GM21576 (cell line): ENCODE results near the gene WBP2.
"Not testable (repeated sequence)": the region's sequence is repeated elsewhere in the genome, so short reads cannot be mapped to it uniquely, and the experiment has no call there.

Source experiments
- ATAC-seq: cut with Tn5 transposase; IDR thresholded peaks from one replicate; pipeline ENCODE4 v1.9.1; 2021; ENCODE audit warnings: mild to moderate bottlenecking, moderate library complexity; ENCODE audit not compliant: unreplicated experiment

Gene WBP2

DNA sequence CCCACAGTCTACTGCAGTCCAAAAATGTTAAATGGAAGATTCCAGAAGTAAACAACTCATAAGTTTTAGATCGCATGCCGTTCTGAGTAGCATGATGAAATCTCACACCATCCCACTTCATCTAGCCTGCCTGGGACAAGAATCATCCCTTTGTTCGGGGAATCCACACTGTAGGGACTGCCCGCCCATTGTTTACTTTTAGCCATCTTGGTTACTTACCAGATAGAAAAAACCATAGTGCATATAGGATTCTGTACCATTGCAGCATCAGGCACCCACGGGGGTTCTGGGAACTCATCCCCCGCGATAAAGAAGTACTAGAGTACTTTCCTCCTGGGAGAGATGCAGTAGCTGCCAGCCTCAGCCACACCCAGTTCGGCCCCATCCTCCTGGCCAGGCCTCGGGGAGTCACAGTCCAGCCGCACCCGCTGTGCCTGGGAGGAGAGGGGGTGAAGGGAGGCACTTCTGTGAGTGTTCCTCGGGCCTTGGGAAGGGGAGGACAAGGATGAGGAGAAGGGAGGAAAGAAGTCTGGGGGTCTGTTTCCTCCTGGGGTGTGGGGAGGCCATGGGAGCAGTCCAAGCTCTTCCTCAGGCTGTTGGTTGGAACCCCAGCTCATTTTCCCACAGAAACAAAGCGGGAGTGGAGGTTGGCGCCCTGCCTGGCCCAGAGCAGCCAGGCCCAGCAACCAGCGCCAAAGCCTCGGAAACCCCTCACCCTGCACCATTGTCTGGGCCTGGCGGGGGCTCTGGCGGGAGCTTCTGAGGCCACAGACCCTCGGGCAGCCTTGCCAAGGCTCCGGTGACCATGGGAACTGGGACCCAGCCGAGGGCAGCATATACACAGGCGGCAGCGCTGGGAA is 14.4 kb upstream of the WBP2 start:
- no peak for ATAC-seq

DNA sequence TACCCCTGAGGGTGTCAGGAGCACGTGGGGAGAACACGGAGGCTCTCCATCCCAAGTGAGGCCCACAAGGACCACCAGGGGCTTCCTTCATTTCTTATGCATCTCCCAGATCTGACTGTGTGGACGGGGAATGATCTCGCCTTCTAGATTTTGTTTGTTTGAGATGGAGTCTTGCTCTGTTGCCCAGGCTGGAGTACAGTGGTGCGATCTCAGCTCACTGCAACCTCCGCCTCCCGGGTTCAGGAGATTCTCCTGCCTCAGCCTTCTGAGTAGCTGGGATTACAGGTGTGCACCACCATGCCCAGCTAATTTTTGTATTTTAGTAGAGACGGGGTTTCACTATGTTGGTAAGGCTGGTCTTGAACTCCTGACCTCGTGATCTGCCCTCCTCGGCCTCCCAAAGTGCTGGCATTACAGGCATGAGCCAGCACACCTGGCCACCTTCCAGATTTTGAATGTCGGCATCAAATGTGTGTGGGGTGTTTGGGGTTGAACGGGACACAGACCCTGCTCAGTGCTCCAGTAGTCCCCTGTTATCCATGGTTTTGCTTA is 13.7 kb upstream of the WBP2 start:
- ATAC-seq = not testable (repeated sequence)

DNA sequence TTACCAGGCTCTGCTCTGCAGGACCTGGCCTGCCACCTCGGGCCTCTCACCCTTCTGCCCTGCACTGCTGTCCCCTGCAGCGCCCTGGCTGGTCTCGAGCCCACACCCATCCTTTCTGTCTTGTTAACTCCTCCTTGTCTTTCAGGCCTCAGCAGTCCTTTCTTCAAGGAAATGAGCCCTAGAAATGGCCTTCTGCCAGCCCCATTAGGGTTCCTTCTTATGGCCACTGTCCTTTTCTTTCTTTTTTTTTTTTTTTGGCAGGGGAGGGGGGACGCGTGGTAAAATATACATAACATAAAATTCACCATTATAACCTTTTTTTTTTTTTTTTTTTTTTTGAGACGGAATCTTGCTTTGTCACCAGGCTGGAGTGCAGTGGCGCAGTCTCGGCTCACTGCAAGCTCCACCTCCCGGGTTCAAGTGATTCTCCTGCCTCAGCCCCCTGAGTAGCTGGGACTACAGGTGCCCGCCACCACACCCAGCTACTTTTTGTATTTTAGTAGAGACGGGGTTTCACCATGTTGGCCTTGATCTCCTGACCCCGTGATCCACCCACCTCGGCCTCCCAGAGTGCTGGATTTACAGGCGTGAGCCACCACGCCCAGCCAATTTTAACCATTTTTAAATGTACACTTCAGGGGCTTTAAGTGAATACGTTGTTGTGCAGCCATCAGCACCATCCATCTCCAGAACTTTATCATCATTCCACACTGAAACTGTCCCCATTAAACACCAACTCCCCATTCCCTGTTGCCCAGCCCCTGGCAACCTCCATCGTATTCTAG is 10.5 kb upstream of the WBP2 start:
- not testable (repeated sequence) for ATAC-seq

DNA sequence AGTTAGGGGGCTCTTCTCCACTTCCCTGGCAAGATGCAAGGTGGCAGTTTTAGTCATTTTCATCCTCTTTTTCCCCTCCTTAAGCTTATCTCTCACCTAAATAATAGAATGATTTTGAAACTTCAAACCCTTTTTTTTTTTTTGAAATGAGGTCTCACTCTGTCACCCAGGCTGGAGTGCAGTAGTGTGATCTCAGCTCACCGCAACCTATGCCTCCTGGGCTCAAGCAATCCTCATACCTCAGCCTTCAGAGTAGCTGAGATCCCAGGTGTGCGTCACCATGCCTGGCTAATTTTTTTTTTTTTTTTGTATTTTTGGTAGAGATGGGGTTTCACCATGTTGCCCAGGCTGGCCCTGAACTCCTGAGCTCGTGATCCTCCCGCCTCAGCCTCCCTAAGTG is 9.8 kb upstream of the WBP2 start:
- peak; percentile 22 for ATAC-seq

DNA sequence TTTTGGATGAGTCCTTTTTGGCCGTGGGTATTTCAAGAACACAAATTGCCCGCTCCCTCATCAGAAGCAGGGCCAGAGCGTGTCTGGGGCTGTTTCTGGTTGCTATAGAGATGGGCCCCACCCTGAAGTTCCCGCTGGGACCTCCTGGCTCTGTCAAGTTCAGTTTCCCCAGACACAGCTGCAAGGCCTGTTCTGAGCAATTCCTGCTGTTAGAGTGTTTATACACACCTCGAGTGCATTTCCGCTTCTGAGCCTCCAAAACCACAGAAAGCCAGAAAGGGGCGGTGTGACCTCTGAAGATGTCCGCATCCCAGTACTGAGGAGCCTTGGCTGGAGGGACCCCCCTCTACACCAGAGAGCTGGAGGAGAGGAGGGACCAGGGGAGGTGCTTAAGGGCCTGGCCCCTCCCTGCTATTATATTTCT is 9.3 kb upstream of the WBP2 start:
- peak; percentile 79 for ATAC-seq

DNA sequence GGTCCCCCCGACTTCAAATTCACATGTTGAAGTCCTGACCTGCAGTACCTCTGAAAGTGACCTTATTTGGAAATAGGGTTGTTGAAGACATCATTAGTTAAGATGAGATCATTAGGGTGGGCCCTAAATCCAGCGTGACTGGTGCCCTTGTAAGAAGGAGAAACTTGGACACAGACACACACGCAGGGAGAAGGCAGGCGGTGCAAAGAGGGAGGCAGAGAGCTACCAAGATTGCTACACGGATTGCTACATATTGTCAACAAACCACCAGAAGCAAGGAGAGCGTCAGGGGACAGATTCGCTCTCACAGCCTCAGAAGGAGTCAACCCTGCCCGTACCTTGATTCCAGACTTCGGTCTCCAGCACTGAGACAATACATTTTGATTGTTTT is 6.8 kb upstream of the WBP2 start:
- ATAC-seq = no peak

DNA sequence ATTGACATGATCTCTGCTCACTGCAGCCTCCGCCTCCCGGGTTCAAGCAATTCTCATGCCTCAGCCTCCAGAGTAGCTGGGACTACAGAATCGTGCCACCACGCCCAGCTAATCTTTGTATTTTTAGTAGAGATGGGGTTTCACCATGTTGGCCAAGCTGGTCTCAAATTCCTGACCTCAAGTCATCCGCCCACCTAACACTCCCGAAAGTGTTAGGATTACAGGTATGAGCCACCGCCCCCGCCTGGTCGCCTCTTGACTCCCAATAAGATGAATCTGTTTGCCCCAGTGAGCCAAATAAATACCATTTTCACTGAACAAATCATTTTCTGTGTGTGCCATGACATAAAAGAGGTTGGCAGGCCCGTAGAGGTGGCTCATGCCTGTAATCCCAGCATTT is 4.2 kb upstream of the WBP2 start:
- ATAC-seq = not testable (repeated sequence)

DNA sequence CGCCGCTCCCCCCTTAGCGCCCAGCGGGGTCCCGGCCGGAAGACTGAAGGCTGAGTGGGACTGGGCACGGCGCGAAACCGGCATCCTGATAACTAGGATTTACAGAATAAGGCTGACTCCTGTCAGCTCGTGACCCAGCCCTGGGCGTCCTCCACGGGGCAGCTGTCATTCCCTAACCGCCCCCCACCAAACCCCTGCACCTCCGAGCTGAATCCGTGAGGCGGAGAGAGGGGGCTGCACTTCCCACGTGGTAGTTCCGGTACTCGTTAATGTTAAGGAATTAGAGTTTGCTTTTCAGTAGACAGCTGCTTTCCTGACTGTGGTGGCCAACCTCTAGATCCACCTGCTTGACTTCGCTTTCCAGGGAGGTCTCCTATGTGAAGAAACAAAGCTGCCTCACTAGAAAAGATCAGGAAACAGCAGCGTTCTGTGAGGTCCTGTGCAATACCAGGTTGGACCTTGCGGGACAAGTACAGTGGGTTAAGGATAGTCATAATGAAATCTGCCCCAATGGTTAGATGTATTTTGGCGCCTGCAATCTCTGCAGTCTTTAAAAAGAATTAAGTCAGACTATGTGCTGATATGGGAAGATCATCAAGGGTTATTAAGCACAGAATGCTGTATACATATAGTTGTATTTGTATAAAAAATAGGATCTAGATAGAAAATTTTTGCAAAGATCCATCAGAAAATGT is 1.1 kb upstream of the WBP2 start:
- peak; percentile 32 for ATAC-seq

DNA sequence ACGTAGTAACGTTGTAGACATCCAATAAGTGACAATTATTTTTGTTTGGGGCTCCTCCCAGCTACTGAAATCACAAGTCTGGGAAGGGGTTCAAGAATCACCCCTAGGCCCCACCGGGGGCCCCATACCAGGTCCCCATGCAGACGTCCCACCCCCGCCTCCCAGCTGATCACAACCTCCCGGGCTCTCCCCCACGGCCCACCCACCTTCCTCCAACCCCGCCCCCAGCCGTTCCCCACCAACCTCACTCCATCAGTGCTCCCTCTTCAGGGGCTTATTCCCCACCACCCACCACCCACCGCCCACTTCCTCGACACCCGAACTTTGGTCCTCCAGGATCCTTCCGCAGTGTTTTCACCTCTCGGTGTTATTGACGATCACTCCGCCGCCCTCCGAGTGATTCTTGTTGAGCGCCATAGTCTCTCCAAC is 240 bp downstream of the WBP2 start:
- ATAC-seq = no peak

DNA sequence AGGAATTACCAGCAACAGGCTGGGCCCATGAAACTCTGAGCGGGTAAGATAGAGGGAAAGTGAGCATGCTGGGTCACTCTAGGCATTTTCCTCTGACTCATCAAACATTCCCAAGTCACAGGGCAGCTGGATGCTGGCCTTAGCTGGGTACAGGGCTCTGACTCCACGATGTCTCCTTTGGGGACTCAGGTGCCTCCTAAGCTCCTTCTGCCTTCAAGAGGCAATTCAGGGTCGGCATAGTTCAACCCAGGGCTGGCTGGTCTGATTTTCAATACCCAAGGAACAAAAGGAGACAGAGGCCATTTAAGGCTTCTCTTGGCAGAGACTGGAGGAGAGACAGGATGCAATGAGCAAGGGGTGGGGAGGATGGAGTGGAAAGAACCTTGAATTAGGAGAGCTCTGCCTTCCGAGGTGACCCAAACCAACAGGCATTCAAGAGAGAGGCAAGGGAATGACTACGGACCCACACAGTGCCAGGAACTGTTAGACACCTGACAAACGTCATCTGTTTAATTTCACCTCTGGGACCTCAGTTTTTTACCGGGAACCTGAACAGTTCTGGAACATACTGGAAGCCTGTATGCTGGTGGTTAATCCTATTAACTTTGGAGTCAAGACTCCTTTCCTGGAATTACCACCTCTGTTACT is 910 bp downstream of the WBP2 start:
- ATAC-seq = no peak

DNA sequence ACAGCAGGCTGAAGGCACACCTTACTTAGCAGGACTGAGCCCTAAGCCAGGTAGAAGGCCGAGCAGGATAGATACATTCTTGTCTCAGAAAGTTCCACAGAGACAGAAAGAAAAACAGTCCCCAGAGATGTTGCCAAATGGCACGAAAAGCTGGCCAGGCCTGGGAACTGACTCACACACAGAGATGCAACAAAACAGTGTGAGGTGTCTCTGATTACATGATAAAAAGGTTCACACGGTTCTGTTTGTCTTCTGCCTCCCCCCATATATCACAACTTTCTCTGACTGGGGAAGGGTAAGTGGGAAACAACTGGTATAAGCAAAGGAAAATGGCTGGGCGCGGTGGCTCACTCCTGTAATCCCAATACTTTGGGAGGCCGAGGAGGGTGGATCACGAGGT is 1.7 kb downstream of the WBP2 start:
- ATAC-seq = no peak

DNA sequence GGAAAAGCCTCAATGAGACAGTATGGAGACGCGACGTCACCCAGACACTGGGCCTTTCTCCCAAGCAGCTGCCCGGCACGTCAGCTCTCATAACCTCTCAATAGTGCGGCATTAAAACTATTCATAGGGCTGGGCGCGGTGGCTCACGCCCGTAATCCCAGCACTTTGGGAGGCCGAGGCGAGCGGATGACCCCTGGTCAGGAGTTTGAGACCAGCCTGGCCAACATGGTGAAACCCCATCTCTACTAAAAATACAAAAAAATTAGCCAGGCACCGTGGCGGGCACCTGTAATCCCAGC is 3.5 kb downstream of the WBP2 start:
- ATAC-seq = not testable (repeated sequence)

DNA sequence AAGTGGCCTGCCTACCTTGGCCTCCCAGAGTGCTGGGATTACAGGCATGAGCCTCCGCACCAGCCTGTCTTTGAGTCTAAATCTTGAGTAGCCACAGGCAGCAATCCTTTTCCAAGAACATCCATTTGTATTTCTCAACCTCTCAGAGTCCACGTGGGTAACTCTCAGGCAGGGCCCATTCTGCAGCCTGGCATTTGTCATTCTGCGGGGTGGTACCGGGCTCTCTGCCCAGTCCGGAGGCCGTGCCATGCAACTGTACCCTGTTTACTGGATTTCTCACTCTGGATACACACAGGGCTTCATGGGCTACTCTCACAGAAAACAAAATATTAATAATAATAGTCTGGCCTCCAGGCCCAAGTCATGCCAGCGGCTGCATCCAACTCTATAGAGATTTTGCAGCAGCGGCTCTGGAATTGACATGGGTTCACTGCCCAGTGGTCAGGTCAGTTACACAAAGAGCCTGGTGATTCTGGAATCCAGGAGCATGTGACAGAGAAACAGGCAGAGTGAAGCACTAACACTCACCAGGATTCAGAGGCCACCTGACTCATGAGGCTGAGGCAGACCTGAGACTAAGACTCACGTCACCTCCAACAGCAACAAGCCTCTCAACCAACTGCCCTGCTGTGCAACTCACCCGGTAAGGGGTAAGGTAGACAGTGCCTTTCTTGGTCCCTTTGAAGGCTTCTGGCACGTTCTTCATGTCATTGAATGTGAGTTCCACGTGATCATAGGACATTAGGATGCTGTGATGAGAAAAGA is 4.0 kb downstream of the WBP2 start:
- no peak for ATAC-seq

DNA sequence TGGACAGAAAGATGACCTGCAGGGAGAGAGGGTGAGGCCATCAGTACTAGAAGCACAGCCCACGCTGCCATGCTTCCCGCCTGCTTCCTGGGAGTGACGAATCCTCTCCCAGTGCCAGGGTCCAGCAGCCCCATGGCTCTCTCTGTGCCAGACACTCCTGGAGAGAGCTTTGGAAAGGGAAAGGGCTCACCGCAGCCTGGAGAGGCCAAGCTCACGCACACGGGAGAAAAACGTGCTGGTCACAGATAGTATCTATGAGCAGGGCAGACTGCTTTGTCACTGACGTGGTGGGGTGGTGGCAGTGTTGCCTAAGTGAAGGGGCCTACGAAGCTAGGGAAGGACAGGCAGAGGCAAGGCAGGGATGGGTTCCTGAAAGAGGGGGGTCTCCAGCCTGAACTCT is 5.4 kb downstream of the WBP2 start:
- ATAC-seq = no peak

DNA sequence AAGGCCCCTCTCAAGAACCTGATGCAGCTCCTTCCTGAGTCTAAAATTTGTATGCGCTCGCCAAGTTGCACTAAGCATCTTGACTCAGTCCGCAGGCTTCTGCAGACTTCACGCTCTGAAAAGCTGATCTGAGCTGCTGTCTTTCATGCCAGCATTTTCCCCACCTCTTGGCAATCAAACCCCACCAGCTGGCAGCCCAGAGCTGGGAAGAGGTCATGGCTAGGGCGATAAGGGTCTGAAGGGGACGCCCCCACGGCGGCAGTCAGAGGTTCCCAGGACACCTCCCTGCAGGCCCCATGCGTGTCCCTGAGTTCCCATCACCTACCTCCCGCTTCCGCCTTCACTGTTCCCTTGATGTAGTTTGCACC is 5.9 kb downstream of the WBP2 start:
- ATAC-seq = no peak

DNA sequence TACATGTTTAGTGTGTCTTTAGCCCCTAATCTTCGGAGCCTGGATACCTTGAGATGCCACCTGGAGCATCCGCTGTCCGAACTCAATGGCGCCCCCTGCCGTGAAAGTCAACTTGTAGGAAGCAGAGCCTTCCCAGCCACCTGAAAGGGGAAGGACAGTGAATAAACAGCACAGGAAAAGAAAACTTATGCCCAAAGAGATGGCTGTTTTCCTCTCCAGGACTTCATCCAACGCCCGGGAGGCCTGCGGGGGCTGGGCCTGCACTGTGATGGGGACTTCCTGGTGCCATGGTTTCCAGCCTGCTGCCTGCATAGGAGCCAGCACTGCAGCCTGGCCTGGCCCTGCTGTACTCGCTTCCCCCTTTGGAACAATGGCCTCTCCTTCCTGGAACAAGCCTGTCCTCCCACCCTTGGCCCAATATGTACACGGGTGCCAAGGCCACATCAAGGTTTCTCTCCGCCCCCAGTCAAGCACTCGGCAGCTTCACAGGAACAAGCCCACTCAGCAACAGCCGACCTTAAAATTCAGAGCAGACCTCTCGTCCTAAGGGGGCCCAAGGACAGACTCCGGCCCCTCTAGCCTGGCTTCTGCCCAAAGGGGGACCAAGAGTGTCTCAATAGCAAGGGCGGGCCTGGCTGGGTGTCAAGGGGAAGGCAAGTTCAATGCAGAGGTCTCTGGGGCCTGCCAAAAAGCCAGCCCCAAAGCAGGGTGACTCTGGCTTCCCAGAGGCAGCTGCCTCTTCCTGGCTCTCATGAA is 6.4 kb downstream of the WBP2 start:
- ATAC-seq = no peak

DNA sequence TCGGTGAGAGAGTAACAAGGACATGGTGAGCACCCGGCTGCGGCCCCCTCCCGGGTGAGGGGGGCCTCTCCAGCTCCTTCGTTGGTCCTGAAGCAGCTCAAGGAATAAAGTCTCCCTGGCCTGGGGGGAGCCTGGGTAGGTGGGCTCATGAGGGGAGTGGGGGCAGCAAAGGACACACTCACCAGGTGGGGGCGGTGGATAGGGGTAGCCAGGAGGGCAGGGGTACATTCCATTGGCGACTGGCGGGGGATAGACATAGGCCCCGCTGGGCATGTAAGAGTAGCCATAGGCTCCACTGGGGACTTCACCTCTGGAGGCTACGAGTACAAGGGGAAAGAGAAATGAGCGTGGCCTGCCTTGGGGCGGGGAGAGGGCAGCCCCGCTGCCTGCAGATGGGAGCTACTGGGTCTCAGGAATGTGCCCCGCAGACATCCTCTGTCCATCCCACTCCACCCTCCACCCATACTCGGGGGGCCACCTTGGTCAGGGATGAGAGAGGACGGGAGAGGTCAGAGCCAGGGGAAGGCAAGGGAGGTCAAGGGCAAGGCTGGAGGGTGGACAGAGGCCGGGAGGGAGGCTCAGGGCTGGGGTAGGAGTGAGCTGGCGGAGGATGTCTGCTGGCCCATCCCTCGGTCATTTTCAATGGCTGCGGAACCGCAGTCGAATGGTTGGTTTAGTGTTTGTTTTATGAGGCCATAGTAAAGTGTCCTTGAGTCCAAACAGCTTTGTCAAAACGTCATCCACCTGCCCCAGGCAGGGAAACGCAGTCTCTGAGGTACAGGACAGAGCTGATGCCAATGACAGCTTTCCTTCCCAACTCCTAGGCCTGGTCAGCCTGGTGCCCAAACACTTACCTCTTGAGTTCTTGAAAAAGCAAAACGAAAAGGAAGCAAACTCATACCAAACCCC is 7.3 kb downstream of the WBP2 start:
- ATAC-seq = no peak
